ENCODE data around the gene SH2B3. TPM values are rescaled to one million over a fixed set of nuclear protein-coding genes. Genes with fewer than 3 reads are reported as not detected.
A peak's percentile ranks its signal among the peaks of the same experiment; 100 is the strongest.

Gene SH2B3
- total and polyA plus RNA-seq, 2 donors, result 8.4 to 9.1 TPM

- WGBS, result 96% methylated on average over 7 of the region's 7 CpGs
- no peak for DNase-seq (ENCODE audit: low read depth in 6 of 9, low spot score in 9 of 9)
- H3K4me3 ChIP-seq (ENCODE audit: low read length in 2 of 2), result no peak overlapping the region
- H3K36me3 ChIP-seq (ENCODE audit: control insufficient read depth in 2 of 2, insufficient read depth in 2 of 2, low read length in 1 of 2), result peaks cover 3 to 7% of the 10 kb centered on the region in 2 donors
- no peak overlapping the region for H3K27ac ChIP-seq (ENCODE audit: low read depth in 1 of 2, low read length in 1 of 2)
- no peaks in the 10 kb centered on the region for H3K9me3 ChIP-seq (ENCODE audit: control insufficient read depth in 2 of 2, insufficient read depth in 1 of 2, low read length in 1 of 2)
- peaks cover 0 to 10% of the 10 kb centered on the region in 2 donors for H3K27me3 ChIP-seq (ENCODE audit: control insufficient read depth in 2 of 2, insufficient read depth in 1 of 2, low read length in 1 of 2)
- peaks cover 24 to 66% of the 10 kb centered on the region in 2 donors for H3K4me1 ChIP-seq (ENCODE audit: control insufficient read depth in 2 of 2, insufficient read depth in 2 of 2, low read length in 2 of 2)
Measured at GRCh38 chr12:111427417-111428074, 21.8 kb downstream of the SH2B3 start.

DNA sequence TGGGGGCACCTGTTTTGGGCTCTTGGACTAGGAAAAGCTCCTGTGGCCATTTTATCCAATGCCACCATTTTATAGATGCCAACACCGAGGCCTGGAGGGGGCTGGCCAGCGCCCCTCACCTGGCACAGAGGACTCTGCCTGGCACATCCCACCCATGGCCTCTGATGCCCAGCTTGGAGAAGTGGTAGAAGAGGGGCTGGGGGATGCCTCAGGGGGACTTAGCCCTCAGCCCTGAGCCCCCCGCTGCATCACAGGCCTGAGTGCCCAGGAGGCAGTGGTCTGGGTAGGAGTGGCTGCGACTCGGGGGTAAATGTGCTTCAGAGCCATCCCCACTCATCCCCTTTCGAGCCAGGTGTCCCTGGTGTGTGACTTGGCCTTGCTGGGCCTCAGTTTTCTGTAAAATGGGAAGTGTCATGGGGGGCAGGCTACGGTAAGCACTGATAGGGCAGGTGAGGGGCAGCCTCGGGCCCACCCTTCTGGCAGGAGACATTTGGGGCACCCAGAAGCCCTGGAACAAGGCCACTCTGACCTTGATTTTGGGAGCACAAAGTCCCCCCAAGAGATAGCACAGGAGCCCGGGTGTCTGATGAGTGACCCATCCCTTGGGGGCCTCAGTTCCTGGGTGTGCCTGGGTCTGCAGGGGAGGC lies 22.5 kb downstream of the SH2B3 start:
- WGBS, result 76% methylated on average over 9 of the region's 9 CpGs
- H3K36me3 ChIP-seq (ENCODE audit: control insufficient read depth in 2 of 2, insufficient read depth in 2 of 2, low read length in 1 of 2), result peaks cover 6 to 7% of the 10 kb centered on the region in 2 donors
- no peak overlapping the region for H3K4me3 ChIP-seq (ENCODE audit: low read length in 2 of 2)
- H3K9me3 ChIP-seq (ENCODE audit: control insufficient read depth in 2 of 2, insufficient read depth in 1 of 2, low read length in 1 of 2), result no peaks in the 10 kb centered on the region
- H3K27me3 ChIP-seq (ENCODE audit: control insufficient read depth in 2 of 2, insufficient read depth in 1 of 2, low read length in 1 of 2), result peaks cover 0 to 10% of the 10 kb centered on the region in 2 donors
- peaks cover 24 to 66% of the 10 kb centered on the region in 2 donors for H3K4me1 ChIP-seq (ENCODE audit: control insufficient read depth in 2 of 2, insufficient read depth in 2 of 2, low read length in 2 of 2)
- no peak overlapping the region for H3K27ac ChIP-seq (ENCODE audit: low read depth in 1 of 2, low read length in 1 of 2)
- DNase-seq (ENCODE audit: low read depth in 6 of 9, low spot score in 9 of 9), result no peak

GRCh38 chr12:111428728-111429175 lies 23.0 kb downstream of the SH2B3 start:
- DNase-seq (ENCODE audit: low read depth in 6 of 9, low spot score in 9 of 9), result peak in 1 of 9 donors; percentile 44
- Histone ChIP-seq H3K4me3 (ENCODE audit: low read length in 2 of 2) (no peak overlapping the region), H3K9me3 (ENCODE audit: control insufficient read depth in 2 of 2, insufficient read depth in 1 of 2, low read length in 1 of 2) (no peaks in the 10 kb centered on the region), H3K4me1 (ENCODE audit: control insufficient read depth in 2 of 2, insufficient read depth in 2 of 2, low read length in 2 of 2) (peaks cover 24 to 72% of the 10 kb centered on the region in 2 donors), H3K27me3 (ENCODE audit: control insufficient read depth in 2 of 2, insufficient read depth in 1 of 2, low read length in 1 of 2) (peaks cover 0 to 10% of the 10 kb centered on the region in 2 donors), H3K36me3 (ENCODE audit: control insufficient read depth in 2 of 2, insufficient read depth in 2 of 2, low read length in 1 of 2) (peaks cover 6 to 7% of the 10 kb centered on the region in 2 donors), H3K27ac (ENCODE audit: low read depth in 1 of 2, low read length in 1 of 2) (no peak overlapping the region)
- WGBS, result 11% methylated on average over 15 of the region's 21 CpGs

DNA sequence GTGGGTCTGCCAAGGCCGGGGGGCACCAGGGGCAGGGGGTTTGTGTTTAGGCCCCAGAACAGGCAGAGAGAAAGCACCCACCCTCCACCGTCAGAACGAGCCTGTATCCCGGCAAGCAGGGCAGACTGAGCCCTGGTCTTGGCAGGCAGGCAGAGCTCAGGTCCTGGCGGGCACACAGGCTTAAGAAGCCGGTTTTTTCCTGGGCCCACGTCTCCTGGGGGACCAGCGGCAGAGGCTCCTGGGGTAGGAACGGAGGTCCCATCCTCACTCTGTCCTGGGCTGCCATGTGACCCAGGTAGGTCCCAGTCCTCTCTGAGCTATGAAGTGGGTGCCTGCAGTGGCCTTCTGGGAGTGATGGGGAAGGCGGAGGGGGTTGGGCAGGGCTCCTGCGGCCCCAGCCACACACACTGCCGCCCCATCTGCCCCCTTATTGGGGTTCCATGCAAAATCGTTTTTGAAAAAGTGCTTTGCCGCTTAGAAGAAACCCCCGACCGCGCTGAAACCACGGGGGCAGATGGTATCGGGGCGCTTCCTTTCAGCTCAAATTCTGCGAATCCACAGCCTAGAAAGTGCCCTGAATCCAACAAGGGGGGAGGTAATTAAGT lies 24.2 kb downstream of the SH2B3 start:
- peaks cover 0 to 6% of the 10 kb centered on the region in 2 donors for H3K36me3 ChIP-seq (ENCODE audit: control insufficient read depth in 2 of 2, insufficient read depth in 2 of 2, low read length in 1 of 2)
- peaks cover 28 to 76% of the 10 kb centered on the region in 2 donors for H3K4me1 ChIP-seq (ENCODE audit: control insufficient read depth in 2 of 2, insufficient read depth in 2 of 2, low read length in 2 of 2)
- peaks cover 0 to 10% of the 10 kb centered on the region in 2 donors for H3K27me3 ChIP-seq (ENCODE audit: control insufficient read depth in 2 of 2, insufficient read depth in 1 of 2, low read length in 1 of 2)
- DNase-seq (ENCODE audit: low read depth in 6 of 9, low spot score in 9 of 9), result peak in 1 of 9 donors; percentile 63
- 13% methylated on average over 21 of the region's 21 CpGs for WGBS
- H3K4me3 ChIP-seq (ENCODE audit: low read length in 2 of 2), result no peak overlapping the region
- peak overlapping the region in 1 of 2 donors; percentile 56 for H3K27ac ChIP-seq (ENCODE audit: low read depth in 1 of 2, low read length in 1 of 2)
- no peaks in the 10 kb centered on the region for H3K9me3 ChIP-seq (ENCODE audit: control insufficient read depth in 2 of 2, insufficient read depth in 1 of 2, low read length in 1 of 2)

DNA sequence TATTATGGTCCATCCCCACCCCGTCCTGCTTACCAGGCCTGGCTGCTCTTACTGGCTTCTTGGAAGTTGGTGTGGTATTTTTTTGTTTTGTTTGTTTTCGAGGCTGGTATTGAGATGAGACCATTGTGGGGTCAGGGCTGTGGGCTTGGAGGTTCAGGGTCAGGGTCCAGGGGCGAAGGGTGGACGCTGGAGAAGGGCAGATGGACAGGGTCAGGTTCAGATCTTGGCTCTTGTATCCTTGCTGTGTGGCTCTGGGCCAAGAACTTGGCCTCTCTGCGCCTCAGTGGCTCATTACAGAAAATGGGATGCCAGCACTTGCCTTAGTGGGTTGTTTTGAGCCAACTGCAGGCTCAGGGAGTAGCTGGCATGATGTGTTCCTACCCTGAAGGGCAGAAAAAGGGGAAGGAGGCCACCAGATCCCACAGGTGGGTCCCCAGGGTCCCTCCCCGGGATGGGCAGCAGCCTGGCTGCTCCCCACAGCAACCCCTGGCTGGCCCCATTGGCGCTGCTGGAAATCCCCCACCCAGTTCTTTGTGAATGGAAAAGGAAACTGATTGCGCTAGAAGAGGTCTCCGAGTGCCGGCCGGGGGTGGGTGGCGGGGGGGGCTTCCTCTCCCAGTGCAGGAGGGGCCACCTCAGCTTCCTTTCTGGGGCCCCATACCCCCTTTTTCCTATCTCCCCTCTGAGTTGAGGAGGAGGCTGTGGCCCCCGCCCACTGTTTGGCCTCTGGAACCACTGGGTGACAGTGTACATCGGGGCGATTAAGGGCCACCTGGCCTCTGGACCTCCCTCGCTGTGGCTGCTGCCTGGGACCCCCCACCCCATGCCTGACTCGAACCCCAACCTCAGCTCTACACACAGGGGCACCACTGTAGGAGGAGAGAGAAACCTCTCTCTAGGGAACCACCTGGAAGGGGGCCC lies 25.0 kb downstream of the SH2B3 start:
- DNase-seq (ENCODE audit: low read depth in 6 of 9, low spot score in 9 of 9), result peak in 1 of 9 donors; percentile 66
- Histone ChIP-seq H3K4me1 (ENCODE audit: control insufficient read depth in 2 of 2, insufficient read depth in 2 of 2, low read length in 2 of 2) (peaks cover 34 to 84% of the 10 kb centered on the region in 2 donors), H3K9me3 (ENCODE audit: control insufficient read depth in 2 of 2, insufficient read depth in 1 of 2, low read length in 1 of 2) (no peaks in the 10 kb centered on the region), H3K27me3 (ENCODE audit: control insufficient read depth in 2 of 2, insufficient read depth in 1 of 2, low read length in 1 of 2) (peaks cover 0 to 10% of the 10 kb centered on the region in 2 donors), H3K4me3 (ENCODE audit: low read length in 2 of 2) (no peak overlapping the region), H3K36me3 (ENCODE audit: control insufficient read depth in 2 of 2, insufficient read depth in 2 of 2, low read length in 1 of 2) (peaks cover 0 to 6% of the 10 kb centered on the region in 2 donors), H3K27ac (ENCODE audit: low read depth in 1 of 2, low read length in 1 of 2) (peak overlapping the region; percentile 15 to 73)
- WGBS, result 13% methylated on average over 17 of the region's 17 CpGs

GRCh38 chr12:111431772-111432171 lies 26.0 kb downstream of the SH2B3 start:
- no peak overlapping the region for H3K27ac ChIP-seq (ENCODE audit: low read depth in 1 of 2, low read length in 1 of 2)
- no peaks in the 10 kb centered on the region for H3K9me3 ChIP-seq (ENCODE audit: control insufficient read depth in 2 of 2, insufficient read depth in 1 of 2, low read length in 1 of 2)
- peaks cover 37 to 84% of the 10 kb centered on the region in 2 donors for H3K4me1 ChIP-seq (ENCODE audit: control insufficient read depth in 2 of 2, insufficient read depth in 2 of 2, low read length in 2 of 2)
- H3K4me3 ChIP-seq (ENCODE audit: low read length in 2 of 2), result no peak overlapping the region
- H3K27me3 ChIP-seq (ENCODE audit: control insufficient read depth in 2 of 2, insufficient read depth in 1 of 2, low read length in 1 of 2), result peaks cover 0 to 10% of the 10 kb centered on the region in 2 donors
- WGBS, result 98% methylated on average over 6 of the region's 6 CpGs
- peaks cover 0 to 6% of the 10 kb centered on the region in 2 donors for H3K36me3 ChIP-seq (ENCODE audit: control insufficient read depth in 2 of 2, insufficient read depth in 2 of 2, low read length in 1 of 2)
- no peak for DNase-seq (ENCODE audit: low read depth in 6 of 9, low spot score in 9 of 9)

DNA sequence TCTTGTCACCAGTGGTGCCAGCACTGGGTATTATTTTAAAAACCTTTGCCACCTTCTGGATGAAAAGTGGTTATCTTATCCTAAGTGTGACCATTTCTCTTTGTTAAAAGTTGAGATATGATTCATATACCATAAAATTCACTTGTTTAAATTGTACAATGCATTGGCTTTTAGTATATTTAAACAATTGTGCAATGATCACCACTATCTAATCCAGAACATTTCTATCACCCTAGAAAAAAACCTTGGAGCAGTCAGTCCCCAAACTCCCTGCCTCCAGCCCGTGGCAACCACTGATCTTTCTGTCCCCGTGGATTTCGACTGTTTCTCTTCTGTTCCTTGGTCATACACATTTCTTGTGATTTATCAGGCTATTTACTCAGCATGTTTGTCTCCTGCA lies 28.3 kb downstream of the SH2B3 start:
- Histone ChIP-seq H3K9me3 (ENCODE audit: control insufficient read depth in 2 of 2, insufficient read depth in 1 of 2, low read length in 1 of 2) (no peaks in the 10 kb centered on the region), H3K4me1 (ENCODE audit: control insufficient read depth in 2 of 2, insufficient read depth in 2 of 2, low read length in 2 of 2) (peaks cover 40 to 85% of the 10 kb centered on the region in 2 donors), H3K36me3 (ENCODE audit: control insufficient read depth in 2 of 2, insufficient read depth in 2 of 2, low read length in 1 of 2) (peaks cover 0 to 4% of the 10 kb centered on the region in 2 donors), H3K27me3 (ENCODE audit: control insufficient read depth in 2 of 2, insufficient read depth in 1 of 2, low read length in 1 of 2) (peaks cover 0 to 10% of the 10 kb centered on the region in 2 donors), H3K27ac (ENCODE audit: low read depth in 1 of 2, low read length in 1 of 2) (peak overlapping the region in 1 of 2 donors; percentile 79), H3K4me3 (ENCODE audit: low read length in 2 of 2) (no peak overlapping the region)
- WGBS, result 93% methylated on average over 3 of the region's 3 CpGs
- no peak for DNase-seq (ENCODE audit: low read depth in 6 of 9, low spot score in 9 of 9)

GRCh38 chr12:111434680-111435338 lies 29.1 kb downstream of the SH2B3 start:
- peak overlapping the region in 1 of 2 donors; percentile 12 for H3K4me3 ChIP-seq (ENCODE audit: low read length in 2 of 2)
- H3K9me3 ChIP-seq (ENCODE audit: control insufficient read depth in 2 of 2, insufficient read depth in 1 of 2, low read length in 1 of 2), result no peaks in the 10 kb centered on the region
- peaks cover 0 to 8% of the 10 kb centered on the region in 2 donors for H3K36me3 ChIP-seq (ENCODE audit: control insufficient read depth in 2 of 2, insufficient read depth in 2 of 2, low read length in 1 of 2)
- peaks cover 34 to 77% of the 10 kb centered on the region in 2 donors for H3K4me1 ChIP-seq (ENCODE audit: control insufficient read depth in 2 of 2, insufficient read depth in 2 of 2, low read length in 2 of 2)
- H3K27ac ChIP-seq (ENCODE audit: low read depth in 1 of 2, low read length in 1 of 2), result peak overlapping the region; percentile 64 to 79
- DNase-seq (ENCODE audit: low read depth in 6 of 9, low spot score in 9 of 9), result peak in 4 of 9 donors; percentile 34 to 71 (median 53)
- WGBS, result 4% methylated on average over 18 of the region's 18 CpGs
- peaks cover 0 to 5% of the 10 kb centered on the region in 2 donors for H3K27me3 ChIP-seq (ENCODE audit: control insufficient read depth in 2 of 2, insufficient read depth in 1 of 2, low read length in 1 of 2)

Measured in thymus (tissue), 11 donors.